Endothelial cell of umbilical vein (primary cell): ENCODE data around the gene NPPA.

Experiments used
- EZH2 ChIP-seq: IDR thresholded peaks from 2 replicates; pipeline ENCODE4 v1.6.1; 2012; ENCODE audit warnings: borderline replicate concordance, low read depth, mild to moderate bottlenecking, moderate library complexity, low read length, inconsistent platforms; ENCODE audit not compliant: severe bottlenecking
- MAX ChIP-seq: IDR thresholded peaks from 2 replicates; pipeline ENCODE4 v1.6.1; 2011; ENCODE audit not compliant: insufficient read depth, insufficient read length
- MYC ChIP-seq: IDR thresholded peaks from one replicate; pipeline ENCODE4 v1.6.1; 2011; ENCODE audit warnings: mild to moderate bottlenecking, low read depth, low read length
- POLR2A ChIP-seq: IDR thresholded peaks from 2 replicates; pipeline ENCODE4 v1.6.1; 2012; ENCODE audit warnings: low read depth, mild to moderate bottlenecking, control low read depth, low read length
- POLR2AphosphoS5 ChIP-seq: IDR thresholded peaks from 2 replicates; pipeline ENCODE4 v1.6.1; 2012; ENCODE audit warnings: low read depth, mild to moderate bottlenecking, control low read depth, low read length, moderate library complexity; ENCODE audit not compliant: insufficient read depth
- TF ChIP-seq, protein P1 (sequence below), 2 donors: IDR thresholded peaks; 1 replicate in 1 of 2; 2 replicates in 1 of 2; pipeline ENCODE4 v1.5.1; 2011; ENCODE audit warnings: low read length in 2 of 2, mild to moderate bottlenecking in 2 of 2, moderate library complexity in 2 of 2, control low read depth in 1 of 2, inconsistent platforms in 1 of 2, low read depth in 1 of 2; ENCODE audit not compliant: insufficient read depth in 1 of 2; ENCODE audit errors: extremely low read depth in 1 of 2

- TF ChIP-seq, protein P1, sequence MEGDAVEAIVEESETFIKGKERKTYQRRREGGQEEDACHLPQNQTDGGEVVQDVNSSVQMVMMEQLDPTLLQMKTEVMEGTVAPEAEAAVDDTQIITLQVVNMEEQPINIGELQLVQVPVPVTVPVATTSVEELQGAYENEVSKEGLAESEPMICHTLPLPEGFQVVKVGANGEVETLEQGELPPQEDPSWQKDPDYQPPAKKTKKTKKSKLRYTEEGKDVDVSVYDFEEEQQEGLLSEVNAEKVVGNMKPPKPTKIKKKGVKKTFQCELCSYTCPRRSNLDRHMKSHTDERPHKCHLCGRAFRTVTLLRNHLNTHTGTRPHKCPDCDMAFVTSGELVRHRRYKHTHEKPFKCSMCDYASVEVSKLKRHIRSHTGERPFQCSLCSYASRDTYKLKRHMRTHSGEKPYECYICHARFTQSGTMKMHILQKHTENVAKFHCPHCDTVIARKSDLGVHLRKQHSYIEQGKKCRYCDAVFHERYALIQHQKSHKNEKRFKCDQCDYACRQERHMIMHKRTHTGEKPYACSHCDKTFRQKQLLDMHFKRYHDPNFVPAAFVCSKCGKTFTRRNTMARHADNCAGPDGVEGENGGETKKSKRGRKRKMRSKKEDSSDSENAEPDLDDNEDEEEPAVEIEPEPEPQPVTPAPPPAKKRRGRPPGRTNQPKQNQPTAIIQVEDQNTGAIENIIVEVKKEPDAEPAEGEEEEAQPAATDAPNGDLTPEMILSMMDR (IDR thresholded peaks at IDR 0.05; ENCODE audit: extremely low read depth in 1 of 2, insufficient read depth in 1 of 2, low read depth in 1 of 2, low read length in 2 of 2): no peak
- TF ChIP-seq POLR2A (no peak), EZH2 (no peak), POLR2AphosphoS5 (no peak), MAX (no peak), MYC (no peak)
Observed at GRCh38 chr1:11848373-11848700, 754 bp upstream of the NPPA start.
